Measurements from ENCODE around the gene ABCC2. TPM values are rescaled to one million over a fixed set of nuclear protein-coding genes. Genes with fewer than 3 reads are reported as not detected.

ABCC2 gene
- total and polyA plus RNA-seq, 2 experiments from 2014 or later, result 0.45 to 2.4 TPM

DNA sequence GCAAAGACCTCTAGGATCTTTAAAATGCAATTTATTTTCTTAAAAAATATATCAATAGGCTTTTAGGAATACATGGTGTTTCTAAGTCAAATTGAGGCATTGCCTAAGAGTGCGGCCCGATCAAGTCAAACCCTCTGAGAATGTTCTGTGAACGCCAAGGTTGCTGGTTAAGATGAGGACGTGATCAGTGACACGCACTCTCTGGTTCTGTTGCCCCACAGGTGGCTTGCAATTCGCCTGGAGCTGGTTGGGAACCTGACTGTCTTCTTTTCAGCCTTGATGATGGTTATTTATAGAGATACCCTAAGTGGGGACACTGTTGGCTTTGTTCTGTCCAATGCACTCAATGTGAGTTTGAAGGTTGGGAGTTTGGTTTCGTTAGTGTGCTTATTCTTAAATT, 59.3 kb downstream of the ABCC2 start (continued):
- no peak for TF ChIP-seq STAT1 (IDR thresholded peaks at IDR 0.05; ENCODE audit: unreplicated experiment)

DNA sequence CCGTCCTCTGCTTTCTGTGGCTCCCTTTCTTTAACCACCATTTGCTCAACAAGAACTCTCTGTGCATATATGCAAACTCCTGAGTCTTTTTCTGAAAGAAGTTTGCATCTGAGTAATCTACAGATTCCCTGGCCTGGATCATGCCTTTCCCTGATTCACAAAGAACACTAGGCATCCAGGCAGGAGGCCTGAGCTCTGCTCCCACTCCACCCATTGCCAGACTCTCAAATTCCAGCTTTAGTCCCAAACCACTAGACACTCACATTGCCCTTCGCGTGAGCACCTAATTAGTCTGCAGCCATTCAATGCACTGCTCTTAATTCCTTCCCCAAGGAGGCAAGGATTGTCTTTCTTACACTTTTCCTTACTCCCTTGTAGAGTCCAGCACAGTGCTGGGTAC, 60.9 kb downstream of the ABCC2 start:
- Mint-ChIP-seq H3K36me3 (ENCODE audit: low read depth) (peaks cover 8% of the 10 kb centered on the region), H3K4me1 (peaks cover 17% of the 10 kb centered on the region), H3K4me3 (no peak overlapping the region), H3K9me3 (peaks cover 10% of the 10 kb centered on the region), H3K27me3 (ENCODE audit: insufficient read depth, low read depth, poor library complexity) (peaks cover 10% of the 10 kb centered on the region), H3K27ac (no peak overlapping the region)
- DNase-seq (ENCODE audit: low spot score), result no peak
- H3K79me2 ChIP-seq (replicated peaks; ENCODE audit: insufficient read depth), result no peaks in the 10 kb centered on the region
- no peaks in the 10 kb centered on the region for H3K27me3 ChIP-seq (ENCODE audit: insufficient read depth)
- H3K4me2 ChIP-seq, result 0 out of 2 replicates have a peak overlapping the region, but pooled peaks have one; percentile 49
- peaks cover 9% of the 10 kb centered on the region for H3K4me1 ChIP-seq (ENCODE audit: insufficient read depth)
- TF ChIP-seq, protein P1, sequence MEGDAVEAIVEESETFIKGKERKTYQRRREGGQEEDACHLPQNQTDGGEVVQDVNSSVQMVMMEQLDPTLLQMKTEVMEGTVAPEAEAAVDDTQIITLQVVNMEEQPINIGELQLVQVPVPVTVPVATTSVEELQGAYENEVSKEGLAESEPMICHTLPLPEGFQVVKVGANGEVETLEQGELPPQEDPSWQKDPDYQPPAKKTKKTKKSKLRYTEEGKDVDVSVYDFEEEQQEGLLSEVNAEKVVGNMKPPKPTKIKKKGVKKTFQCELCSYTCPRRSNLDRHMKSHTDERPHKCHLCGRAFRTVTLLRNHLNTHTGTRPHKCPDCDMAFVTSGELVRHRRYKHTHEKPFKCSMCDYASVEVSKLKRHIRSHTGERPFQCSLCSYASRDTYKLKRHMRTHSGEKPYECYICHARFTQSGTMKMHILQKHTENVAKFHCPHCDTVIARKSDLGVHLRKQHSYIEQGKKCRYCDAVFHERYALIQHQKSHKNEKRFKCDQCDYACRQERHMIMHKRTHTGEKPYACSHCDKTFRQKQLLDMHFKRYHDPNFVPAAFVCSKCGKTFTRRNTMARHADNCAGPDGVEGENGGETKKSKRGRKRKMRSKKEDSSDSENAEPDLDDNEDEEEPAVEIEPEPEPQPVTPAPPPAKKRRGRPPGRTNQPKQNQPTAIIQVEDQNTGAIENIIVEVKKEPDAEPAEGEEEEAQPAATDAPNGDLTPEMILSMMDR (conservative IDR thresholded peaks at IDR 0.05; ENCODE audit: low read depth in 2 of 2), result no peak
- TF ChIP-seq EZH2 (IDR thresholded peaks at IDR 0.05; ENCODE audit: low read depth, unreplicated experiment) (no peak), CREB1 (CRISPR knock-in tag; IDR thresholded peaks at IDR 0.05; ENCODE audit: low read depth) (no peak), NANOG (IDR thresholded peaks at IDR 0.05; ENCODE audit: borderline replicate concordance) (no peak), STAT1 (IDR thresholded peaks at IDR 0.05; ENCODE audit: unreplicated experiment) (no peak), POLR2AphosphoS5 (IDR thresholded peaks at IDR 0.05; ENCODE audit: low read depth) (no peak), JUNB (IDR thresholded peaks at IDR 0.05; ENCODE audit: unreplicated experiment) (no peak)
- TF ChIP-seq, protein P2, sequence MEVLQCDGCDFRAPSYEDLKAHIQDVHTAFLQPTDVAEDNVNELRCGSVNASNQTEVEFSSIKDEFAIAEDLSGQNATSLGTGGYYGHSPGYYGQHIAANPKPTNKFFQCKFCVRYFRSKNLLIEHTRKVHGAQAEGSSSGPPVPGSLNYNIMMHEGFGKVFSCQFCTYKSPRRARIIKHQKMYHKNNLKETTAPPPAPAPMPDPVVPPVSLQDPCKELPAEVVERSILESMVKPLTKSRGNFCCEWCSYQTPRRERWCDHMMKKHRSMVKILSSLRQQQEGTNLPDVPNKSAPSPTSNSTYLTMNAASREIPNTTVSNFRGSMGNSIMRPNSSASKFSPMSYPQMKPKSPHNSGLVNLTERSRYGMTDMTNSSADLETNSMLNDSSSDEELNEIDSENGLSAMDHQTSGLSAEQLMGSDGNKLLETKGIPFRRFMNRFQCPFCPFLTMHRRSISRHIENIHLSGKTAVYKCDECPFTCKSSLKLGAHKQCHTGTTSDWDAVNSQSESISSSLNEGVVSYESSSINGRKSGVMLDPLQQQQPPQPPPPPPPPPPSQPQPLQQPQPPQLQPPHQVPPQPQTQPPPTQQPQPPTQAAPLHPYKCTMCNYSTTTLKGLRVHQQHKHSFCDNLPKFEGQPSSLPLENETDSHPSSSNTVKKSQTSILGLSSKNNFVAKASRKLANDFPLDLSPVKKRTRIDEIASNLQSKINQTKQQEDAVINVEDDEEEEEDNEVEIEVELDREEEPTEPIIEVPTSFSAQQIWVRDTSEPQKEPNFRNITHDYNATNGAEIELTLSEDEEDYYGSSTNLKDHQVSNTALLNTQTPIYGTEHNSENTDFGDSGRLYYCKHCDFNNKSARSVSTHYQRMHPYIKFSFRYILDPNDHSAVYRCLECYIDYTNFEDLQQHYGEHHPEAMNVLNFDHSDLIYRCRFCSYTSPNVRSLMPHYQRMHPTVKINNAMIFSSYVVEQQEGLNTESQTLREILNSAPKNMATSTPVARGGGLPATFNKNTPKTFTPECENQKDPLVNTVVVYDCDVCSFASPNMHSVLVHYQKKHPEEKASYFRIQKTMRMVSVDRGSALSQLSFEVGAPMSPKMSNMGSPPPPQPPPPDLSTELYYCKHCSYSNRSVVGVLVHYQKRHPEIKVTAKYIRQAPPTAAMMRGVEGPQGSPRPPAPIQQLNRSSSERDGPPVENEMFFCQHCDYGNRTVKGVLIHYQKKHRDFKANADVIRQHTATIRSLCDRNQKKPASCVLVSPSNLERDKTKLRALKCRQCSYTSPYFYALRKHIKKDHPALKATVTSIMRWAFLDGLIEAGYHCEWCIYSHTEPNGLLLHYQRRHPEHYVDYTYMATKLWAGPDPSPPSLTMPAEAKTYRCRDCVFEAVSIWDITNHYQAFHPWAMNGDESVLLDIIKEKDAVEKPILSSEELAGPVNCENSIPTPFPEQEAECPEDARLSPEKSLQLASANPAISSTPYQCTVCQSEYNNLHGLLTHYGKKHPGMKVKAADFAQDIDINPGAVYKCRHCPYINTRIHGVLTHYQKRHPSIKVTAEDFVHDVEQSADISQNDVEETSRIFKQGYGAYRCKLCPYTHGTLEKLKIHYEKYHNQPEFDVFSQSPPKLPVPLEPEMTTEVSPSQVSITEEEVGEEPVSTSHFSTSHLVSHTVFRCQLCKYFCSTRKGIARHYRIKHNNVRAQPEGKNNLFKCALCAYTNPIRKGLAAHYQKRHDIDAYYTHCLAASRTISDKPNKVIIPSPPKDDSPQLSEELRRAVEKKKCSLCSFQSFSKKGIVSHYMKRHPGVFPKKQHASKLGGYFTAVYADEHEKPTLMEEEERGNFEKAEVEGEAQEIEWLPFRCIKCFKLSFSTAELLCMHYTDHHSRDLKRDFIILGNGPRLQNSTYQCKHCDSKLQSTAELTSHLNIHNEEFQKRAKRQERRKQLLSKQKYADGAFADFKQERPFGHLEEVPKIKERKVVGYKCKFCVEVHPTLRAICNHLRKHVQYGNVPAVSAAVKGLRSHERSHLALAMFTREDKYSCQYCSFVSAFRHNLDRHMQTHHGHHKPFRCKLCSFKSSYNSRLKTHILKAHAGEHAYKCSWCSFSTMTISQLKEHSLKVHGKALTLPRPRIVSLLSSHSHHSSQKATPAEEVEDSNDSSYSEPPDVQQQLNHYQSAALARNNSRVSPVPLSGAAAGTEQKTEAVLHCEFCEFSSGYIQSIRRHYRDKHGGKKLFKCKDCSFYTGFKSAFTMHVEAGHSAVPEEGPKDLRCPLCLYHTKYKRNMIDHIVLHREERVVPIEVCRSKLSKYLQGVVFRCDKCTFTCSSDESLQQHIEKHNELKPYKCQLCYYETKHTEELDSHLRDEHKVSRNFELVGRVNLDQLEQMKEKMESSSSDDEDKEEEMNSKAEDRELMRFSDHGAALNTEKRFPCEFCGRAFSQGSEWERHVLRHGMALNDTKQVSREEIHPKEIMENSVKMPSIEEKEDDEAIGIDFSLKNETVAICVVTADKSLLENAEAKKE (CRISPR knock-in tag; IDR thresholded peaks at IDR 0.05), result no peak
- TF ChIP-seq, protein P3, sequence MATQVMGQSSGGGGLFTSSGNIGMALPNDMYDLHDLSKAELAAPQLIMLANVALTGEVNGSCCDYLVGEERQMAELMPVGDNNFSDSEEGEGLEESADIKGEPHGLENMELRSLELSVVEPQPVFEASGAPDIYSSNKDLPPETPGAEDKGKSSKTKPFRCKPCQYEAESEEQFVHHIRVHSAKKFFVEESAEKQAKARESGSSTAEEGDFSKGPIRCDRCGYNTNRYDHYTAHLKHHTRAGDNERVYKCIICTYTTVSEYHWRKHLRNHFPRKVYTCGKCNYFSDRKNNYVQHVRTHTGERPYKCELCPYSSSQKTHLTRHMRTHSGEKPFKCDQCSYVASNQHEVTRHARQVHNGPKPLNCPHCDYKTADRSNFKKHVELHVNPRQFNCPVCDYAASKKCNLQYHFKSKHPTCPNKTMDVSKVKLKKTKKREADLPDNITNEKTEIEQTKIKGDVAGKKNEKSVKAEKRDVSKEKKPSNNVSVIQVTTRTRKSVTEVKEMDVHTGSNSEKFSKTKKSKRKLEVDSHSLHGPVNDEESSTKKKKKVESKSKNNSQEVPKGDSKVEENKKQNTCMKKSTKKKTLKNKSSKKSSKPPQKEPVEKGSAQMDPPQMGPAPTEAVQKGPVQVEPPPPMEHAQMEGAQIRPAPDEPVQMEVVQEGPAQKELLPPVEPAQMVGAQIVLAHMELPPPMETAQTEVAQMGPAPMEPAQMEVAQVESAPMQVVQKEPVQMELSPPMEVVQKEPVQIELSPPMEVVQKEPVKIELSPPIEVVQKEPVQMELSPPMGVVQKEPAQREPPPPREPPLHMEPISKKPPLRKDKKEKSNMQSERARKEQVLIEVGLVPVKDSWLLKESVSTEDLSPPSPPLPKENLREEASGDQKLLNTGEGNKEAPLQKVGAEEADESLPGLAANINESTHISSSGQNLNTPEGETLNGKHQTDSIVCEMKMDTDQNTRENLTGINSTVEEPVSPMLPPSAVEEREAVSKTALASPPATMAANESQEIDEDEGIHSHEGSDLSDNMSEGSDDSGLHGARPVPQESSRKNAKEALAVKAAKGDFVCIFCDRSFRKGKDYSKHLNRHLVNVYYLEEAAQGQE (IDR thresholded peaks at IDR 0.05; ENCODE audit: unreplicated experiment), result no peak
- peak overlapping the region; percentile 91 for H2AFZ ChIP-seq
- H3K36me3 ChIP-seq (ENCODE audit: insufficient read depth), result no peaks in the 10 kb centered on the region
- no peaks in the 10 kb centered on the region for H3F3A ChIP-seq (replicated peaks; ENCODE audit: low read depth)
- H3K4me3 ChIP-seq, result no peak overlapping the region
- H3K27ac ChIP-seq (ENCODE audit: low read depth), result no peak overlapping the region
- ATAC-seq, result no peak
- H3K9me2 ChIP-seq (ENCODE audit: insufficient read depth), result no peaks in the 10 kb centered on the region
- H4K20me1 ChIP-seq (replicated peaks; ENCODE audit: insufficient read depth), result no peaks in the 10 kb centered on the region

All from GM23338 (cell line).